ENCODE data around the gene CPT2. TPM values are rescaled to one million over a fixed set of nuclear protein-coding genes. Genes with fewer than 3 reads are reported as not detected.

The CPT2 gene
- 21.7 and 21.9 TPM in 2 replicates for total RNA-seq
- long read RNA-seq, transcript CPT2-201 (5 exons, 3,094 nt), result major isoform, 14 of 18 reads
- long read RNA-seq, partial matches to known transcripts, result 3 of 18 reads
- long read RNA-seq, other reads (novel, unspliced or antisense), result 1 of 18 reads

GRCh38 chr1:53196485-53197290 lies at the start of gene CPT2:
Gene CPT2 (plus strand): TSS chr1:53196824. CDS start chr1:53196944, 120 bp downstream.
- Mint-ChIP-seq H3K4me1 (ENCODE audit: low read depth) (peaks cover 18% of the 10 kb centered on the region), H3K4me3 (ENCODE audit: low read depth) (peak within 1 kb of the TSS; percentile 92), H3K27ac (peak within 1 kb of the TSS; percentile 93), H3K36me3 (ENCODE audit: insufficient read depth) (peaks cover 3% of the 10 kb centered on the region), H3K9me3 (ENCODE audit: low read depth) (no peaks in the 10 kb centered on the region), H3K27me3 (peaks cover 14% of the 10 kb centered on the region)
- peak; percentile 77 for DNase-seq (ENCODE audit: low spot score, unreplicated experiment)
- TF ChIP-seq CTCF (IDR thresholded peaks at IDR 0.05; ENCODE audit: unreplicated experiment), result no peak

DNA sequence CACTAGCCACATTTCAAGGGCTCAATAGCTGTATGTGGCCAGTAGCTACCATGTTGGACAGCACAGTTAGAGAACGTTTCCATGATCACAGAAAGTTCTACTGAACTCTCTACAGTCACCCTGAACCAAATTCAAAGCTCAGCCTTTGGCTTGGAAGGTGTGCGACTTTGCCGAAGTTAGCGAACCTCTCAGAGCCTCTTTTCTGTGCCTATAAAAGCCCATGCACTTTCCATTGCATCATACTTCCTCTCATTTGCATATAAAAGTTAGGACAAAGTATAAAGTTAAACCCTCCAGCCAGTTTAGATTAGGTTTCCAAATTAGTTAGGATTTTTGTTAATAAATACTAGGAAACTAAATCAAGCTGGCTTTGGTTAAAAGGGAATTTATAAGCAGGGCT lies 49.5 kb upstream of the CPT2 start:
- Mint-ChIP-seq H3K36me3 (ENCODE audit: insufficient read depth) (no peaks in the 10 kb centered on the region), H3K4me3 (ENCODE audit: low read depth) (no peak overlapping the region), H3K27me3 (peaks cover 35% of the 10 kb centered on the region), H3K9me3 (ENCODE audit: low read depth) (no peaks in the 10 kb centered on the region), H3K4me1 (ENCODE audit: low read depth) (peaks cover 16% of the 10 kb centered on the region), H3K27ac (no peak overlapping the region)
- DNase-seq (ENCODE audit: low spot score, unreplicated experiment), result no peak
- no peak for TF ChIP-seq CTCF (IDR thresholded peaks at IDR 0.05; ENCODE audit: unreplicated experiment)

- Mint-ChIP-seq H3K27ac (no peak overlapping the region), H3K27me3 (peaks cover 30% of the 10 kb centered on the region), H3K9me3 (ENCODE audit: low read depth) (no peaks in the 10 kb centered on the region), H3K36me3 (ENCODE audit: insufficient read depth) (no peaks in the 10 kb centered on the region), H3K4me1 (ENCODE audit: low read depth) (peaks cover 16% of the 10 kb centered on the region), H3K4me3 (ENCODE audit: low read depth) (no peak overlapping the region)
- no peak for DNase-seq (ENCODE audit: low spot score, unreplicated experiment)
- no peak for TF ChIP-seq CTCF (IDR thresholded peaks at IDR 0.05; ENCODE audit: unreplicated experiment)
Observed at GRCh38 chr1:53148123-53148522, 48.5 kb upstream of the CPT2 start.

GRCh38 chr1:53153752-53154151 lies 42.9 kb upstream of the CPT2 start:
- no peaks in the 10 kb centered on the region for H3K36me3 Mint-ChIP-seq (ENCODE audit: insufficient read depth)
- H3K4me1 Mint-ChIP-seq (ENCODE audit: low read depth), result no peaks in the 10 kb centered on the region
- no peak for TF ChIP-seq CTCF (IDR thresholded peaks at IDR 0.05; ENCODE audit: unreplicated experiment)
- no peaks in the 10 kb centered on the region for H3K9me3 Mint-ChIP-seq (ENCODE audit: low read depth)
- no peak for DNase-seq (ENCODE audit: low spot score, unreplicated experiment)
- no peak overlapping the region for H3K4me3 Mint-ChIP-seq (ENCODE audit: low read depth)
- no peak overlapping the region for H3K27ac Mint-ChIP-seq
- H3K27me3 Mint-ChIP-seq, result peaks cover 38% of the 10 kb centered on the region

DNA sequence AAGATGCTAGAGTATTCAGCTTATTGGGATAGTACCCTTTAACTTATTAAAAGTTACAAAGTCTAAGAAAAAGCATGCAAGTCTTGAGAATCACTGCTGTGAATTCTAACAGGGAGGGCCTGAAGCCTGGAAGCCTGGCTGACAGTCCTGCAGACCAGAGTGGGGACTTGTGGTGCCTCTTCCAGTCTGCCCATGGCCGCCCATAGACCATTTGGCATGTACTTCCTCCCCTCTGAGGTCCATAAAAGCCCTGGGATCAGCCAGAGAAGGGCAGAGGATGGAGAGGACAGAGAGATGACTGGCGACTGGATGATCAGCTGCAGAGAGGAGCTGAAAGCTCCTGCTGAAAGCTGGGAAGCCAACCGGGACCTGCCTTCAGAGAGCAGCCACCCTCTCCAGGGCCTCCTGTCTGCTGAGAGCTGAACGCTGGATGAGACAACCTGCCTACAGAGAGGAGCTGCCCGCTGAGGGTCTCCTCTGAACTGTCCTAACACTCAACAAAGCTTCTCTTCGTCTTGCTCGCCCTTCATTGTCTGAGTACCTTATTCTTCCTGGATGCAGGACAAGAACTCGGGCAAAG lies 41.7 kb upstream of the CPT2 start:
- H3K27me3 Mint-ChIP-seq, result peaks cover 37% of the 10 kb centered on the region
- H3K4me3 Mint-ChIP-seq (ENCODE audit: low read depth), result no peak overlapping the region
- DNase-seq (ENCODE audit: low spot score, unreplicated experiment), result no peak
- no peak overlapping the region for H3K27ac Mint-ChIP-seq
- no peaks in the 10 kb centered on the region for H3K9me3 Mint-ChIP-seq (ENCODE audit: low read depth)
- no peaks in the 10 kb centered on the region for H3K4me1 Mint-ChIP-seq (ENCODE audit: low read depth)
- H3K36me3 Mint-ChIP-seq (ENCODE audit: insufficient read depth), result no peaks in the 10 kb centered on the region
- no peak for TF ChIP-seq CTCF (IDR thresholded peaks at IDR 0.05; ENCODE audit: unreplicated experiment)

Data from progenitor cell of endocrine pancreas (in vitro differentiated cells).